Stimulated activated CD8-positive, alpha-beta memory T cell treated with anti-CD3 and anti-CD28 coated beads, Interleukin-2, amount 100 ng/mL, for 1 hour (primary cell): ENCODE results near the gene MUC6.

Experiments
- DNase-seq, 2 donors: peaks; one replicate each; pipeline ENCODE4 v3.0.0-alpha.2; 2020; ENCODE audit warnings: low read depth in 2 of 2

Gene MUC6

DNA sequence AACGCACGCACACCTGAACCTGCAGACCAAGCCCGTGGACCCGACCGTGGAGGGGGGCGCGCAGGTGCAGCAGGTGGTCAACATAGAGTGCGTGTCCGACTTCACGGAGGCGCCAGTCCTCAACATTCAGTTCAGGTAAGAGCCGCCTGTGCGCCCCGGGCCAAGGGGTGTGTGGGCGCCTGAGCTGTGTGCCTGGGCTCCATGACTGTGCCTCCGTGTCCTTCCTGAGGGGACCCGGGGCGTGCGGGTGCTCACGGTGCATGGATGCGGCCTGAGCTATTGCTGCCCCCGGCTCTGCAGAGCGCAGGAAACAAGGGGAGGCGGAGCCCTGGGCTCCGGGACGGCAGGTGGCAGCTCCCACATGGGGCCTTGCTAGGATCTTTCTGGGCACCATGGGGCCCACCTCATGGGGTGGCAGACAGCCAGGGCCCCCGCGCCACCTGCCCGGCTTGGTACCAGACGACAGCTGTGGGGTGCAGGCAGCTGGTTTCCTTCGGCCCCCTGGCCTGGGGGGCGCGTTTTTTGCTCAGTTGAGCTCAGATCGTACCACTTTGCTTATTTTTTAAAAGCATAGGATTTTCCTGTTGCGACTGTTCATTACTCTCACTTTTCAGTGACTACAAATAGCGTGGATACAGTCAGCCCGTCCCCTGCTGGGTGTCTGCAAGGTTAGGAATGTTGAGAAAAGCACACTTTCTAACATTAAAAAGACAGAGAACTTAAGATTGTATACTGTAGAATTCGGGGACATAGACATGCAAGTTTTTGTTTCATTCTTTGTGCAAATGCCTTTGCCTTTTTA, 28.3 kb downstream of the MUC6 start:
- DNase-seq: no peak

DNA sequence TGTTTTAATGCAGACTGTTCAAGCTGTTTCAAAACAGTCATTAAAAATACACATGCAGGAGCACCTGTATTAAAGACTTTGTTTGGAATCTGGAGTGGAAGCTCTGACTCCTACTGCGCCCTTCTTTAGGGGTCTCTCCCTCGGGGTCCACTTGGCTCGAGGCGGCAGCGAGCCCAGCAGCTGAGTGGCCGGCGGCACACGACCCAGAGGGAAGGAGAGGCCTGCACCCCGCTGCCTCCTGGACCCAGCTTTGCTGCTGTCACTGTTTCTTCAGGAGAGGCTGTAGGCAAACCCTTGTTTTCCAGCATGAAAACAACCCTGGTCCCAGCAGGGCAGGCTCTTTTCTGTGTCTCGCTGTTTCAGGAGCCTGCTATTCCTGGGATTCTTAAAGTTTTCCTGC, 29.2 kb downstream of the MUC6 start:
- DNase-seq: no peak

DNA sequence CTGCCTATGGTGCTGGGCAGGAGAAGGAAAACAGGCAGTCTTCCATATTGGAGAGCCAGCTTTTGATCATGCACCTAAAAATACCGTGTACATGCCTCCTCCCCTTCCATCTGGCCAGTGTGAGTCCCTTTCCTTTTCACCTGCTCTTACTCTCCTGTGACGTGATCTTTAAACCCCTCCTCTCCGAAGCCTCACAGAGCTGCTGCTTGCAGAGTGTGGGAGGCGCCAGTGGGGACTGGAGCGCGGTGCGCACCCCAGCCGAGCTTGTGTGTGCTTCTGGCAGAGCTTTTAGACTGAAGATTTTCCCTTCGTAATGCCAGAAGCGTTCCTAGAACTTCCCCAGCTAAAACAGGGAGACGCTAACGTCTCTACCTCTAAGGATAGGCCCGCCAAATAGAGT, 29.8 kb downstream of the MUC6 start:
- no peak for DNase-seq

DNA sequence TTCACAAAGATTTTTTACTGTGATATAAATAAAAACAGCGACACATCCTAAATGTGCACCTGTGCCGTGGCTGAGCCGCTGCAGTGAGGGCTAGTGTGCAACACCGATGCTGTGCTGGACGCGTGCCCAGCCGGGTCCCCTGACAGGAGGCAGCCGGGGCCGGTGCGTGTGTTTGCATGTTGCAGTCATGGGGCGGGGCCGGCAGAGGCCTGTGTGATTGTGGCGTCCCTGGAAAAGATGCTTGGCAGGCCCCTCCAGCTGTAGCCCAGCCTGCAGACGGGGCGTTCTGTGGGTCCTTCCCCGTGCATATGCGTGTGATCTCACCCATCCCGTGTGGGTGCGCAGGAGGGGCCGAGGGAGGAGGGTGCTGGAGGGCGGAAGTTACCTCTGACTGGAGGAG, 30.6 kb downstream of the MUC6 start:
- DNase-seq: no peak

DNA sequence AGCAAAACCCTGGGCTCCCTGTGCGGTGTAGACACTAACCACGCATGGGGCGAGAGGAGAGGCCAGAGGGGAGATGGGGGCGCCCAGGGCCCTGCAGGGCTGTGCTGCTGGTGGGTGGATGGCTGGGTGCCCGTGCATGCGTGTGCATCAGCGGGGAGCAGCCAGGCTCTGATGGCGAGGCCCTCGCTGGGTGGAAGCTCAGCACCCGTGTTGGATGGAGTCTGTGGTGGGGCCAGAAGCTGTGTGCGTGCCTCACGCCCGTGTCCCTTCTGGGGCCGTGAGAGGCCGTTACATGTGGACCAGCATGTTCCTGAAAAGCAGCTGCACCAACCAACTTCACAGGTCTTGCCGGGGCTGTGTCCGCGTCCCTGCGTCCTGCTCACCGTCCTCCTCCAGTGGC, 33.4 kb downstream of the MUC6 start:
- no peak for DNase-seq

DNA sequence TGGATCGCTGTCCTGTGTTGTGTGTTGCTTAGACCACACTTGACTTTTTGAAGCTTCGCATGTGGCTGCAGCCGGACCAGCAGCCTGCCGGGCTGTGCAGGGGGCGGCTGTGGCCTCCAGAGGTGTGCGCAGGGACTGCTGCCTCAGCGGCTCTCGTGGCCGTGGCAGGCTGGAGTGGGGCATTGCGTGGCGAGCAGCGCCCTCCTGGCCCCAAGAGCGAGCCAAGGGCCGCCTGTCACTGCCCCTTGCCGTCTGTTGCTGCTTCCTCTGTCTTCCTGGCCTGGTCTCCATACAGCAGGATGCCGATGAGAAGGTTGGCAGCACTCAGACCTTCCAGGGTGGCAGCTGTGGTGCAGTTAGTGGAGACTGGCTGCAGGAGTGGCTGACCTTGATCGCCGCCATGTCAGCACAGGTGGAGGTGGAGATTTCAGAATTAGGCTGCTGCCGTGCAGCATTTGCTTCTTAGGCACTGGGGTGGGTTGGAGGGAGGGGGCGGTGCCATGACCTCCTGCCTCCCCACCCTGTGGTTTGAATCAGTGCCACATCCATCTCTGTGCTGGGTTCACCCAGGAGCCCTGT, 34.0 kb downstream of the MUC6 start:
- no peak for DNase-seq

DNA sequence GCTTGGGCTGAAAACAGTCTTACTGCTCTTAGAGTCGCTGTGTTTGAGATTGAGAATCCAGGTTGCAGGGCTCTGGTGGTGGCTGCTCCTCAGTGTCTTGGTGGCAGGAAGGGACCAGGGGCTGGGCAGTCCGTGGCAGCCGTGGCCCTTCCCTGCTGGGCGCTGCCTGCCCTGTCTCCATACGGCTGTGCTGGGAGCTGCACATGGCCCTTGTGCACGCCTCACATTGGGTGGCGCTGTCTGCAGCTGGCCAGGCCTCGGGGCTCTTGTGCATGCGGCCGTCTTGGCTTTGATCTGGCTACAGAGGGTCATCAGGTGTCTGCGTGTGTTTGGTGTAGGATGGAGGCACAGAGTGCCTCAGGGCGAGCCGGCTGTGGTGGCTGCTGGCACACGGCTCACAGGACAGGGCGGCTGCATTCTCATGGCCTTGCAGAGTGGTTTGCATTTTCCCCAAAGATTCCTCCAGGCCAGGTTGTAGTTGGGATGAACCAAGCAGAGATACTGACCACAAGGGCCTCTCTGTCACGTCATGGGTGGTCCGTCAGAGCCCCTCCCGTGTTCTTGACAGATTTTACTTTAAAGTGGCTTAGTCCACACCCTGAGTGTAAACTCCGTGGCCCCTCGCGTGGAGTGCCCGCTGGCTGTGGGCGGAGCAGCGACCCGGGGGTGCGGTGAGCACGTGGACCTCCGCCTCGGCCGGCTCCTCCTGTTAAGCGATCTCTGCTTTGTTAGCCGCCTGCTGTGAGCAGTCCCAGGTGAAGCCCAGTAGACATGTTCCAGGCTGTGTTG, 34.7 kb downstream of the MUC6 start:
- DNase-seq: no peak

DNA sequence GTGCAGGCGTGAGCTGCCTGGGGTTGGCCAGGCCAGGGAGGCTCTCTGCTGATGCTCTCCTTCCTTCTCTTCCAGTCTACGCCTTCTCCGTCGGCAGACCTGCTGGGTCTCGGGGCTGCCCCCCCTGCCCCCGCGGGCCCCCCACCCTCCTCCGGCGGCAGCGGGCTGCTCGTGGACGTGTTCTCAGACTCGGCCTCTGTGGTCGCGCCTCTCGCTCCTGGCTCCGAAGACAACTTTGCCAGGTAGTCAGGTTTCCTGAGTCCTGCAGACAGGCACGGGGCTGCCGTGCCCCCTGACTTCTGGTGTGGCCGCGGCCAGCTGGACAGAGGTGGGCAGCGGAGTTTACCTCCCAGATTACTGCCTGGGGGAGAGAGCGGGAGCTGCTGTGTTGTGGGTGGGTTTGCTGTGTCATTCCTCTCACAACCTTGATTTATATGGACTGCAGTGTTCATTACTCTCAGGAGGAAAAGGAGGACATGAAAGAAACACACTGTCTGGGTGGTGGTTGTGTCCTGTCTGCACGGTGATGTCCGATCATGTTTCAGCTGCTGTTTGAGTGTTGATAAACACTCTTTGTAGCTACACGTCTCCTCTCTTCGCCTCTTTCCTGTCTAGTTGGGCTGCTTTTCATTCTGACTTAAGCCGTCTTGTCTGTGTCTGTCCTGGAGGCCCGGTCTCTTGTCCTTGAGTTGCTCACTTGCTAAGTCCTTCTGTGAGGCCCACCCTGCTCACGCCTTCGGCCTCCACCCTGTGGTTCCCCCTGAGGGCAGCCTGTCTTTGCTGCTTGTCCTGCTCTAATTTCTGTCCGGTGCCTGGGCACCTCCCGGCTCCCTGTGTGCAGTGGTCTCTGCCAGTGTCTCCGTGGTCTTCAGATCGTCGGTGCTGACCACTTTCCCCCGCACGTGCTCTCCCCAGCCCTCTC, 35.9 kb downstream of the MUC6 start:
- no peak for DNase-seq

DNA sequence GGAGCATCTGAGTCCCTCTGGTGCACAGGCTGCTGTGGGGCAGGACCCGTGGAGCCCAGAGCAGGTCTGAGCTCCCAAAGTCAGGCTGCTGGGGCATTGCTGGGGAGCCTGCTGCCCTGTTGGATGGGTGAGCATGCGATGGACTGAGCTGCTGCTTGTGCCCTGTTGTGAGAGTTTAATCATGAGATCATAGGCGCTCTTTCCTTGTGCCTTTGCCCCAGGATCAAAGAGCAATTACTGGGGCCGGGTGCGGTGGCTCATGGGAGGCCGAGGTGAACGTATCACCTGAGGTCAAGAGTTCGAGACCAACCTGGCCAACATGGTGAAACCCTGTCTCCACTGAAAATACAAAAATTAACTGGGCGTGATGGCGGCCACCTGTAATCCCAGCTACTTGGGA, 37.5 kb downstream of the MUC6 start:
- no peak for DNase-seq

DNA sequence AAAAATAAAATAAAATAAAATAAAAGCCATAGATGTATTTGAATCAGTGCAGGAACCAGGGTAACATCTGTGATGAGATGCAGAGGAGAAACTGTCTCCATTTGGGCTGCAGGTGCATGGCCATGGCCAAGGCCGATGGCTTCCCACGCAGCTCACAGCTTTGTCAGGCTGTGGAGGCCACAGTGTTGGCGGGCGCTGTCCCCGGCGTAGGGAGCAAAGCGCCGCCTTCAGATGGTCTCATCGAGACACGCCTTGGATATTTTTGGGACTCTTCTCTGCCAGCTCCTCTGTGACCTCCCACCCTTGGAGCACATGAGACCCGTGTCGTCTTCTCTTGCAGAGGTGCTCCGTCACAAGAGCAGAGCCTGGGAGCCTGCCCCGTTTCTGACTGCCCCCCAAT, 38.6 kb downstream of the MUC6 start:
- DNase-seq: no peak

DNA sequence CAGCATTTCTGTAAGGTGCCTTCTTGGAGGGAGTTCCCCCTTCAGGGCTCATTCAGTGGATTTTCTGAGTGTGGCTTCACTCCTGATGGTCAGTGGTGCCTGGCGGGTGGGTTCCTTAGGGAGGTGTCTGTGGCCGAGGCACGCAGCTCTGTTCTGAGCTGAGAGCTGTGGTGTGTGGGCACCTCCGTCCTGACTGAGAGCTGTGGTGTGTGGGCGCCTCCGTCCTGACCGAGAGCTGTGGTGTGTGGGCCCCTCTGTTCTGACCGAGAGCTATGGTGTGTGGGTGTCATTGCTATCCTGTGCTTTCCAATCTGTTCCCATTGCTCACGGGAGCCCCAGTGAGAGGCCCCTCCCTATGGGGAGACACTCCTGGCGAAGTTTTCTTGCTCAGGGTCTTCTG, 39.8 kb downstream of the MUC6 start:
- DNase-seq: no peak

DNA sequence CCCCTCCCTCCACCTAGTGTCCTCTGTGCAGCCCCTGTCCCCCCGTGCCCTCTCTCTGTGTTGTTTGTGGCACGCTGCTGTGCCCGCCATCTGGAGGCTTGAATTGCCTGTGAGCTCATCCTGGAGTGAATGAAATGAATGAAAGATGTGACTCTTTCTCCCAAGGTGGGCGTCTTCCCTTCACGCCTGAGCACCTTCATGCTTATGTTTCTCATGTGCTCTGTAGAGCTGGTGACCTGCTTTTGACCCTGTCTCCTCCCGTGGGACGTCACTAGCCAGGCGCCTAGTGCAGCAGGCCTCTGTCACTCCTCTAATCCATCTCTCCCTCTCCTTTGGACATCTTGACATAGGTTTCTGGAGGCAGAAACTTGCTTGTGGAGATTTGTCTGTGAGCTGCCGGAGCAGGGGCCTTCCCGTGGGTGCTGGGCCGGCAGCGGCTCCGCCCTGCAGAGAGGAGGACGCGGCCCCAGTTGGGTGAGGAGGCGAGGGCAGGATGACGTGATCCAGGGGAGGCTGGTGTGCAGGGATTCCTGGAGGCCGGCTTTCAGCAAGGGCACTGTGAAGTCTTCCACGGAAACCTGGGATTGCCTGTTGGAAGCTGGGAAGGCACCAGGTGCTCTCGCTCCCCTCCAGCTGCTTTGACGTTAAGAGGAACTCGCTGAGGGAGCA, 40.6 kb downstream of the MUC6 start:
- no peak for DNase-seq

DNA sequence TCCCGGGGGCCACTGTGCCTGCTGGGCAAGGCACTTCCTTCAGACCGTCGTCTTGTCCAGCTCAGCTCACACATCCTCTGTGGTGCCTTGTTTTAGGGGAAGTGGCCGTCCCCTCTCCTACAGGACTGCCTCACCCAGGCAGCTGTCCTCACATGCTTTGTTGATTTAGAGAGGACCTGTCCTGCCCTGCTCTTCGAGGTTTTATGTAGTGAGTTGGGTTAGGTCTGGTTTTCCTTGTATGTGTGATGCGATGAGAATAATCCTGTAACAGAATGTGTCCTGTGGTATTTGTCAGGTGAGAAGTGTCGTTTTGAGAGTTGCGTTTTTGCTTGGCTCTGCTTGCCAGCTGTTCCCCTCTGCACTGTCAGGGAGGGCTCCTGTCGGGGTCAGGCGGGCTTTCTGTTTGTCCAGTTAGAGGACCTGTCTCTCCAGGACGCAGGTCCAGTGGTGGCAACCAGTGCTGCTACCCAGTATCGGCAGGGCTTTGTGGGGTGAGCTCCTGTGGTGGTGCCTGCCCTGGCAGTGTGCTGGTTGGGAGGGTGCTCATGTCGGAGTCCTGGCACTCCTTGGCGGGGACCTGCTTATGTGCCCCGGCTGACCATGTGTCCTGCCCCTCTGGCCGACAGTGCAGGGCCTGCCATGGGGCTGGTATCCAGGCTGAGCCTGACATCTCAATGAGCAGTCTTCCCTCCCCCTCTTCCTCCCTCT, 41.3 kb downstream of the MUC6 start:
- DNase-seq: no peak

DNA sequence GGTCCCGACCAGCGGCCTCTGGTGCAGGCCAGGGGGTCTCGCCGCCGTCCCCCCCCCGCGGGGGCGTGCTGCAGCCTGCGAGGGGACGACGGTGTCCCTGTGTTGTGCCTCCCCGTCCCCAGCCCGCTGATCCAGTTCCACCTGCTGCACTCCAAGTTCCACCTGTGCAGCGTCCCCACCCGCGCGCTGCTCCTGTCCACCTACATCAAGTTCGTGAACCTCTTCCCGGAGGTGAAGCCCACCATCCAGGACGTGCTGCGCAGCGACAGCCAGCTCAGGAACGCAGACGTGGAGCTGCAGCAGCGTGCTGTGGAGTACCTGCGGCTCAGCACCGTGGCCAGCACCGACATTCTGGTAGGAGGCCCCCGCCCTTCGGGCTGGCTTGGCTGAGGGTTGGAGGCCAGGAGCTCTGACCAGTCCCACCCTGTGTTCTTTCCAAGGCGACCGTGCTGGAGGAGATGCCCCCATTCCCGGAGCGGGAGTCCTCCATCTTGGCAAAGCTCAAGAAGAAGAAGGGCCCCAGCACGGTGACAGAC, 42.8 kb downstream of the MUC6 start:
- DNase-seq: no peak

DNA sequence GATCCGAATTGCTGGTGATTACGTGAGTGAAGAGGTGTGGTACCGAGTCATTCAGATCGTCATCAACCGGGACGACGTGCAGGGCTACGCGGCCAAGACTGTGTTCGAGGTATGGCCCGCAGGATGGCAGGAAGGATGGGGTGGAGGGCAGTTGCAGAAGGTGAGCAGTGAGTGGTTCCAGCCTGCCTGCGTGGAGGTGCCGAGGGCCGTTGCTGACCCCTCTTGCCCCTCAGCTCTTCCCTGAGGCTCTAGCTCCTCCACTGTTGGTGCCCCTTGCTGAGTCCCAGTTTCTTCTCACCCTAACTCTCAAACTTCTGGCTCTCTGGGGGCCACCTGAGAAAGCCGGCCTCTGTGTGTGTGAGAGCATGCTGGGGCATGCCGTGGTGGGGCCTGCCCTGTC, 43.9 kb downstream of the MUC6 start:
- DNase-seq: no peak

DNA sequence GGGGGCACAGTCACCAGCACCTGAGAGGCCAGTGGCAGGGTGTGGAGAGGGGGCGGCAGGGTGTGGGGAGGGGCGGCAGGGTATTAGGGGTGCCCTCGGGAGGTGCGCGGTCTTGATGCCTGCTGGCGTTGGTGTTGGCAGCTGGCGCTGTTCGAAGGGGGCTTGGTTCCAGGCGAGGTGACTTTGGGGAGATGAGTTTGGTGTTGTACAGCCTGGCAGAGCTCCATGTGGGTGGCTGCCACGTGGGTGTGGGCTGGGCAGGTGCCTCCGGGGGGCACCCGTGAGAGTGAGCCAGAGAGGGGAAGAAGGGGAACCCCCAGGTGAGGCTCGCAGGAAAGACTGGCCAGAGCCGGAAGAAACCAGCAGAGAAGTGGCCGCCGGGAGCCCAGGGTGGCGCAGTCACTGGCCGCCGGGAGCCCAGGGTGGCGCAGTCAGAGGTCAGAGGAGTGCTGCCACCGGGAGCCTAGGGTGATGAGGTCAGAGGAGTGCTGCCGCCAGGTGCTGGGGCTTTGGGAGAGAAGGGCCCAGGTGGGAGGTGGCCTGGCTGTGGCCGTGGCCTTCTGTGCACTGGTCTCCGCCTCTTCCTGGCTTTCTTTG, 44.7 kb downstream of the MUC6 start:
- no peak for DNase-seq

DNA sequence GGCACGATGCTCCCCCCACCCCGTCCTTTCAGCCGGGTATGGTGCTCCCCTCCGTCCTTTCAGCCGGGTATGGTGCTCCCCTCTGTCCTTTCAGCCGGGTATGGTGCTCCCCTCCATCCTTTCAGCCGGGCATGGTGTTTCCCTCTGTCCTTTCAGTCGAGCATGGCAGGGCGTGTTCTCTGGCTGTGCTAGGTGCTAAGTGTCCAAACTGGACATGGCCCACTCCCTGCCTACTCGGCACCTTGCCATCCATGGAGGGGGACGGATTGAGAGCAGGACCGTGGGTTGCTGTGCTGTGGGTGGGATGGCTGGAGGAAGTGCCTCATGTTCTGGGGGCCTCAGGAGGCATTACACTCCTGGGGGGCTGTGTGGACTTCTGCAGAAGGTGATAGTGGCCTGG, 45.5 kb downstream of the MUC6 start:
- no peak for DNase-seq

DNA sequence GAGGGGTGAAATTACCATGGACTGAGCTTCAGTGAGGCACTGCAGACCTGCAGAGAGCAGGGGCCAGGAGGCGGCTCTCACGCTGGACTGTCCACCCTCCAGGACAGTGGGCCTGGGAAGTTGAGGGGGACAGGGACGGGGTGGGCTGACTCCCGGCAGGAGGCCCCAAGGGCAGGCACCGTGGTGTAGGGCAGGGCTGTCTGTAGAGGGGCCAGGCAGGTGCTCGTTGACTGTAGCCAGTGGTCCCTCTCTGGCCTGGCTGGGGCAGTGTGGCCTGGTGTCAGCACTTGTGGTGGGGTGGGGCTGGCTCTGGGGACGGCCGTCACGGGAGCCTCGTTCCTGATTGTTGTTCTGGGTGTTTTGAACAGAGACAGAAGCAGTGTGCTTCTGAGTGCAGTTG, 46.4 kb downstream of the MUC6 start:
- no peak for DNase-seq

DNA sequence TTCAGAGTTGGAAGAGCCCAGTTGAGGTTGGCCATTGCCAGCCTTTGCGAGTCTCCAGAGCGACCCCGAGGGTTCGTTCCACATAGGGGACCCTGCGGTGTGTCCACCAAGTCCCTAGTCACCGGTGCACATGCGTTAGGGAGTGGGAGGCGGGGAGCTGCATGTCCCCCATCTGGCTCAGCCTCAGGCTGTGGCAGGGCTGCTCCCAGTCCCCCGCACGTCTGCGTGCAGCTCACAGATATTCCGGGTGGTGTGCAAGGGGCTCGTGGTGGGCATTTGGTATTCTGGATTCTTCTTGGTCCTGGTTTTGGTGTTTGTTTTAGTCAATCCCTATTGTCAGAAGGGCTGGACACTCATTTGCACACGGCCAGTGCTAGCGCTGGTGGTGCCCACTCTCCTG, 48.8 kb downstream of the MUC6 start:
- no peak for DNase-seq

DNA sequence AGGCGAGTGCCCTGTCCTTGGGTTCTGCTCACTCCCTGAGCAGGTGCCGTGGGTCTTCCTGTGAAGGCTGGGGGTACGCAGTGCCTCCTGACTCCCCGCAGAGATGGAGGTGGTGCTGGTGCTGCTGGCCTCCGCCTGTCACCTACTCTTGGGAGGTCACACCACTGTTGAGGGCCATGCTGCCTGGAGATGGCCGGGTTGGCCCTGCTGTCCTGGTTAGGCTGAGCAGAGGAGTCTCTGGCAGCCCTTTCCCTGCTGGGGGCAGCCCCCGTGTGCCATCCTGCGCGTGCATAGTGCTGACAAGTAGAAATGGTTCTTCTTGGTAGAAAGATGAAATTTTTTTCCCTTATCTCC, 49.6 kb downstream of the MUC6 start:
- DNase-seq: no peak
